BJ (cell line): ENCODE results near the gene MPC2. TPM values are rescaled to one million over a fixed set of nuclear protein-coding genes. Genes with fewer than 3 reads are reported as not detected.

Experiments used
- CTCF ChIA-PET: fragments of 350-600 bp; formaldehyde crosslinking; extraction: SDS; loops from one replicate; lab custom pipeline; 2021; ENCODE audit warnings: antibody characterized with exemption, inconsistent platforms; lab: Yijun Ruan, JAX
- POLR2A ChIA-PET: fragments of 300-600 bp; sonication (Branson Sonifier 250); formaldehyde crosslinking; extraction: SDS; loops from one replicate; lab custom pipeline; 2021; ENCODE audit warnings: antibody characterized with exemption; lab: Charles Lee
- DNase-seq: peaks from one replicate; pipeline ENCODE4 v3.0.0-alpha.2; 2011; ENCODE audit warnings: low read depth
- H3K27me3 ChIP-seq: 2 replicates; pipeline ENCODE4 v1.6.0; 2011; ENCODE audit warnings: low read length; ENCODE audit not compliant: control insufficient read depth, insufficient read depth
- H3K36me3 ChIP-seq: 2 replicates; pipeline ENCODE4 v1.5.1; 2011; ENCODE audit warnings: low read length; ENCODE audit not compliant: control insufficient read depth, insufficient read depth
- H3K4me3 ChIP-seq: 2 replicates; pipeline ENCODE4 v1.5.1; 2011; ENCODE audit warnings: low read depth, mild to moderate bottlenecking, control low read depth, low read length
- polyA plus RNA-seq: library from polyadenylated mRNA; depleted of rRNA; stranded (reverse); fragments of >200 nt; gene quantifications from 2 replicates; pipeline ENCODE4 v1.2.3, GENCODE V29; 2011
- TF ChIP-seq, protein P1 (sequence below): IDR thresholded peaks from 2 replicates; pipeline ENCODE4 v1.5.1; 2011; ENCODE audit warnings: low read depth, mild to moderate bottlenecking, control low read depth, inconsistent platforms, low read length, moderate library complexity; ENCODE audit not compliant: insufficient read depth

MPC2 gene
- polyA plus RNA-seq, 1 experiment, result 24.2 TPM

GRCh38 chr1:167964646-167965045 is 27.8 kb upstream of the MPC2 start:
- ChIA-PET POLR2A (no interaction called here), CTCF (no interaction called here)

DNA sequence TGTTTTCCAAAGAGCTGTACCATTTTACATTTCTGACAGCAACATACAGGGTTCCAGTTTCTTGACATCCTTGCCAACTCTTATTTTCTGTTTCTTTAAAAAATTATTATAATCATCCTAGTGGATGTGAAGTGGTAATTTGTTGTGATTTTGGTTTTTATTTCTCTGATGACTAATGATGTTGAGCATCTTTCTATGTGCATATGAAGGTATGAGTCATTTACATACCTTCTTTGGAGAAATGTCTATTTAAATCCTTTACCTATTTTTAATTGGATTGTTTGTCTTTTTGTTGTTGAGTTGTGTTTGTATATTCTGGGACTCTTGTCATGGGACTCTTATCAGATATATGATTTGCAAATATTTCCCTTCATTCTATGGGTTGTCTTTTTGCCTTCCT is 20.8 kb upstream of the MPC2 start:
- Histone ChIP-seq H3K36me3 (0 out of 2 replicates have a peak, but pooled peaks cover 3% of the 10 kb centered on the region), H3K4me3 (no peak overlapping the region), H3K27me3 (no peaks in the 10 kb centered on the region)
- POLR2A ChIA-PET, result no interaction called here
- DNase-seq, result no peak
- TF ChIP-seq, protein P1, sequence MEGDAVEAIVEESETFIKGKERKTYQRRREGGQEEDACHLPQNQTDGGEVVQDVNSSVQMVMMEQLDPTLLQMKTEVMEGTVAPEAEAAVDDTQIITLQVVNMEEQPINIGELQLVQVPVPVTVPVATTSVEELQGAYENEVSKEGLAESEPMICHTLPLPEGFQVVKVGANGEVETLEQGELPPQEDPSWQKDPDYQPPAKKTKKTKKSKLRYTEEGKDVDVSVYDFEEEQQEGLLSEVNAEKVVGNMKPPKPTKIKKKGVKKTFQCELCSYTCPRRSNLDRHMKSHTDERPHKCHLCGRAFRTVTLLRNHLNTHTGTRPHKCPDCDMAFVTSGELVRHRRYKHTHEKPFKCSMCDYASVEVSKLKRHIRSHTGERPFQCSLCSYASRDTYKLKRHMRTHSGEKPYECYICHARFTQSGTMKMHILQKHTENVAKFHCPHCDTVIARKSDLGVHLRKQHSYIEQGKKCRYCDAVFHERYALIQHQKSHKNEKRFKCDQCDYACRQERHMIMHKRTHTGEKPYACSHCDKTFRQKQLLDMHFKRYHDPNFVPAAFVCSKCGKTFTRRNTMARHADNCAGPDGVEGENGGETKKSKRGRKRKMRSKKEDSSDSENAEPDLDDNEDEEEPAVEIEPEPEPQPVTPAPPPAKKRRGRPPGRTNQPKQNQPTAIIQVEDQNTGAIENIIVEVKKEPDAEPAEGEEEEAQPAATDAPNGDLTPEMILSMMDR, result no peak
- CTCF ChIA-PET, result no interaction called here

More at GRCh38 chr1:167964646-167965045, 27.8 kb upstream of the MPC2 start:
- TF ChIP-seq, protein P1, result no peak
- DNase-seq, result no peak
- Histone ChIP-seq H3K4me3 (no peak overlapping the region), H3K36me3 (no peaks in the 10 kb centered on the region; the same call in 1 of the 2 replicates), H3K27me3 (no peaks in the 10 kb centered on the region)

GRCh38 chr1:167955915-167956314 is 19.0 kb upstream of the MPC2 start:
- CTCF ChIA-PET, result no interaction called here
- peaks cover 6% of the 10 kb centered on the region for H3K36me3 ChIP-seq
- no peak overlapping the region for H3K4me3 ChIP-seq
- POLR2A ChIA-PET, result no interaction called here
- TF ChIP-seq, protein P1, result no peak
- no peak for DNase-seq
- H3K27me3 ChIP-seq, result no peaks in the 10 kb centered on the region

DNA sequence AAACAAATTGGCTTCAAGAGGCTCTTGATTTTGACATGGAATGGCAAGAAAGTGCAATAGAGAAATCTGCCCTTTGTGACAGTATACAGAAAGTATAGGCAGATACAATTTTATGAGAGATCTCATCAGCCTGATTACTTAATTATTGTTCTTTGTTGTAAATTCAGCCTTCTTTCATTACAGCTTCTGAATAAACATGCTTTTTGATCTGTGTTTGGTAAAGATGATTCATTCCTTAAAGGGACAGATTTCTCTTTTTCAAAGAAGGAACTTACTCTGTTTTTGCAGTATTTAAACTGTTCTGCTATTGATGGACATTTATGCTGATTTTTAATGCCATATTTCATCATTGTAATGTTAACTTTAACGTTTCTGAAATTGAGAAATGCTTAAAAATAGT is 13.7 kb upstream of the MPC2 start:
- no peaks in the 10 kb centered on the region for H3K27me3 ChIP-seq
- POLR2A ChIA-PET, result no interaction called here
- H3K4me3 ChIP-seq, result no peak overlapping the region
- no peak for DNase-seq
- CTCF ChIA-PET, result no interaction called here
- peaks cover 6% of the 10 kb centered on the region for H3K36me3 ChIP-seq
- TF ChIP-seq, protein P1, result no peak

DNA sequence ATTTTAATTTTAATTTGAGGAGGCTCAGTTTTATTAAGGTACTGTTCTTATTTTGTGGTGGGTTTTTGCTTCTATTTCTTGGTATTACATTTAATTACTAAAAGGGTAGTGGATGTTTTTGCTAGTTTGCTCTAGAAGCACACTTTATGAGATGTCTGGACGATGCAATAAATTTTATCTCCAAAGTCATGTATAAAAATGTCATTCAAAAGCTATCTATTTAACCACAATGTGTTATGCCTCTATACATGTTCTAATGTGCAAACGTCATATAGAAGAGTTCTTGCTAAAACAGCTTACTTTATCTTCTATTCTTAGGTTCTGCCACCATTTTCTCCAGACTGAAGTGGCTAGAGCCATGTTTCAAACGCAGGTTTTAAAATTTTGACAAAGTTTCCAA is 12.9 kb upstream of the MPC2 start:
- TF ChIP-seq, protein P1, result no peak
- Histone ChIP-seq H3K27me3 (no peaks in the 10 kb centered on the region), H3K36me3 (peaks cover 6% of the 10 kb centered on the region), H3K4me3 (no peak overlapping the region)
- no peak for DNase-seq
- ChIA-PET CTCF (interaction anchor here (0.7 kb wide), 1 partner anchor 139 kb away, joined by 3 read pairs; no protein-coding TSS in a partner anchor), POLR2A (no interaction called here)
